Caco-2 (cell line): ENCODE data around the gene SOCS2. TPM values are rescaled to one million over a fixed set of nuclear protein-coding genes. Genes with fewer than 3 reads are reported as not detected.
A peak's percentile ranks its signal among the peaks of the same experiment; 100 is the strongest.

Source experiments
- BruUV-seq: library from RNA; stranded (reverse); fragments of 400-500 nt; replicated peaks from 2 replicates; lab custom pipeline; 2021; lab: Mats Ljungman, UMichigan
- CTCF ChIA-PET: fragments of 300-600 bp; sonication (Branson Sonifier 250); formaldehyde crosslinking; loops from one replicate; lab custom pipeline; 2022; ENCODE audit warnings: antibody characterized with exemption; lab: Charles Lee
- POLR2A ChIA-PET: fragments of 300-600 bp; sonication (Branson Sonifier 250); formaldehyde crosslinking; loops from one replicate; lab custom pipeline; 2022; ENCODE audit warnings: antibody characterized with exemption; lab: Charles Lee
- DNase-seq, 2 experiments: peaks; one replicate each; pipeline versions ENCODE4 v3.0.0 to v3.0.0-alpha.2; 2020 to 2022
- H3K27me3 ChIP-seq: replicated peaks from 2 replicates; pipeline ENCODE4 v1.6.0; 2011; ENCODE audit warnings: low read length; ENCODE audit not compliant: control insufficient read depth, insufficient read depth
- H3K36me3 ChIP-seq: 2 replicates; pipeline ENCODE4 v1.5.1; 2011; ENCODE audit warnings: low read length; ENCODE audit not compliant: control insufficient read depth, insufficient read depth
- H3K4me1 ChIP-seq: fragments of 250-450 bp; sonication (Bioruptor Pico); 2 replicates; pipeline ENCODE4 v1.5.1; 2020; ENCODE audit warnings: mild to moderate bottlenecking
- H3K4me3 ChIP-seq: 2 replicates; pipeline ENCODE4 v1.5.1; 2011; ENCODE audit warnings: low read depth, mild to moderate bottlenecking, control low read depth, low read length
- H3K9me3 ChIP-seq: fragments of 250-450 bp; sonication (Bioruptor Pico); 2 replicates; pipeline ENCODE4 v1.5.1; 2020; ENCODE audit warnings: mild to moderate bottlenecking, moderate library complexity
- H3K27ac Mint-ChIP-seq: one replicate; pipeline ENCODE4 v1.8.0; 2022; ENCODE audit warnings: mixed read lengths; ENCODE audit not compliant: unreplicated experiment
- H3K27me3 Mint-ChIP-seq: one replicate; pipeline ENCODE4 v1.8.0; 2022; ENCODE audit warnings: mixed read lengths; ENCODE audit not compliant: insufficient read depth, unreplicated experiment
- H3K36me3 Mint-ChIP-seq: one replicate; pipeline ENCODE4 v1.8.0; 2022; ENCODE audit warnings: mild to moderate bottlenecking, mixed read lengths; ENCODE audit not compliant: insufficient read depth, unreplicated experiment
- H3K4me1 Mint-ChIP-seq: one replicate; pipeline ENCODE4 v1.8.0; 2022; ENCODE audit warnings: low read depth, mixed read lengths; ENCODE audit not compliant: unreplicated experiment
- H3K4me3 Mint-ChIP-seq: one replicate; pipeline ENCODE4 v1.8.0; 2022; ENCODE audit warnings: mild to moderate bottlenecking, moderate library complexity, mixed read lengths; ENCODE audit not compliant: unreplicated experiment
- H3K9me3 Mint-ChIP-seq: one replicate; pipeline ENCODE4 v1.8.0; 2022; ENCODE audit warnings: mixed read lengths; ENCODE audit not compliant: unreplicated experiment
- intact Hi-C: fragments of 100-400 bp; cut with micrococcal nuclease; formaldehyde crosslinking; loops from one replicate; pipeline ENCODE4 v1.10.0; 2022; ENCODE audit not compliant: unreplicated experiment
- total RNA-seq: library from RNA; stranded (reverse); gene quantifications from 2 replicates; pipeline ENCODE4 v1.2.3, GENCODE V29; 2022
- TF ChIP-seq, protein P1 (sequence below), 2 experiments: fragments of 200-600 bp in 1 of 2; IDR thresholded peaks; 1 replicate in 1 of 2; 2 replicates in 1 of 2; pipeline versions ENCODE4 v1.5.1 to v1.8.0; 2011 to 2022; ENCODE audit warnings: antibody characterized with exemption in 1 of 2, control low read depth in 1 of 2, inconsistent platforms in 1 of 2, low read depth in 1 of 2, low read length in 1 of 2, mild to moderate bottlenecking in 1 of 2, moderate library complexity in 1 of 2; ENCODE audit not compliant: insufficient read depth in 1 of 2, severe bottlenecking in 1 of 2, unreplicated experiment in 1 of 2

The SOCS2 gene
- total RNA-seq, 1 experiment from 2014 or later, result 95.4 TPM

DNA sequence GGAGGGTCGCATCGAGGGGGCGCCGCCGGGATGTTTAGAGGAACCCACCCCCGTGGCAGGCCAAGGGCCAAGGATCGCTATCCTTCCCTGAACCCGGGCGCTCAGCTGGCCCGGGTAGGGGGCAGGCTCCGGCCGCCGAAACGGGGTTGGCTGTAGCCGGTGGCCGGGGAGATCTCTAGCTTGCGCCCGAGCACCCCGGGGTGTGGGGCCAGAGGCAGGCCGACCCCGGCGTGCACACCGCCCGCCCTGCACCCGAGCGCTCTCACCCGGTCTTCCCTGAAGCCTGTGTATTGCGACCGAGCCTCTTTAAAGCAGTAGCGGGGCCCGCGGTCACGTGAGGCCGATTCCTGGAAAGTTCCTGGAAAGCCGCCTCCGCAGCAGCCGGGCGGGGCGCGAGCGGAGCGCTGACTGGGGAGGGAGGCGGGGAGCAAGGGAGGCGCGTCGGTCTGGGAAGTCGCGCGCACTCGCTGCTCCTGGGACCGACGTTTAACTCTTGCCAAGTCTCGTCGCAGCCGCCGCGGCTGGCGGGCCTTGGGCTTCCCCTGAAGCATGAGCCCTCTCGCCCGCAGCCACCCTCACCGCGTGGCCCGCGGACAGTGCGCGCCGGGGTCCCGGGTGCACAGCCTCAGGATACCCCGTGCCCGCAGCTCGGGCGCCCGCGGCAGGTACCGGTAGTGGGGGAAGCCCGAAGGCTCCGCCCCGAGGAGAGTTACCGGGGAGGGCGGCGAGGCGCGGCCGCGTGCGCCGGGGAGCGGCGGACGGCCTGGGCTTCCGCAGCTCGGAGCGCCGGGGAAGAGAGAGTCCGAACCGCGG is 1.7 kb upstream of the SOCS2 start:
- H3K27me3 Mint-ChIP-seq, result no peaks in the 10 kb centered on the region
- no peaks in the 10 kb centered on the region for H3K27me3 ChIP-seq
- H3K9me3 ChIP-seq, result no peaks in the 10 kb centered on the region
- H3K36me3 ChIP-seq, result no peaks in the 10 kb centered on the region
- peaks cover 24% of the 10 kb centered on the region for H3K4me1 Mint-ChIP-seq
- intact Hi-C loops, result loop anchor here (1.0 to 5.0 kb wide), 5 partner anchors 107 to 312 kb away; partner anchors contain the start of gene CRADD
- H3K4me3 Mint-ChIP-seq, result peak overlapping the region; percentile 82
- peak overlapping the region; percentile 49 for H3K4me3 ChIP-seq
- TF ChIP-seq, protein P1, sequence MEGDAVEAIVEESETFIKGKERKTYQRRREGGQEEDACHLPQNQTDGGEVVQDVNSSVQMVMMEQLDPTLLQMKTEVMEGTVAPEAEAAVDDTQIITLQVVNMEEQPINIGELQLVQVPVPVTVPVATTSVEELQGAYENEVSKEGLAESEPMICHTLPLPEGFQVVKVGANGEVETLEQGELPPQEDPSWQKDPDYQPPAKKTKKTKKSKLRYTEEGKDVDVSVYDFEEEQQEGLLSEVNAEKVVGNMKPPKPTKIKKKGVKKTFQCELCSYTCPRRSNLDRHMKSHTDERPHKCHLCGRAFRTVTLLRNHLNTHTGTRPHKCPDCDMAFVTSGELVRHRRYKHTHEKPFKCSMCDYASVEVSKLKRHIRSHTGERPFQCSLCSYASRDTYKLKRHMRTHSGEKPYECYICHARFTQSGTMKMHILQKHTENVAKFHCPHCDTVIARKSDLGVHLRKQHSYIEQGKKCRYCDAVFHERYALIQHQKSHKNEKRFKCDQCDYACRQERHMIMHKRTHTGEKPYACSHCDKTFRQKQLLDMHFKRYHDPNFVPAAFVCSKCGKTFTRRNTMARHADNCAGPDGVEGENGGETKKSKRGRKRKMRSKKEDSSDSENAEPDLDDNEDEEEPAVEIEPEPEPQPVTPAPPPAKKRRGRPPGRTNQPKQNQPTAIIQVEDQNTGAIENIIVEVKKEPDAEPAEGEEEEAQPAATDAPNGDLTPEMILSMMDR (IDR thresholded peaks at IDR 0.05; ENCODE audit: insufficient read depth in 1 of 2, low read depth in 1 of 2, low read length in 1 of 2, severe bottlenecking in 1 of 2, unreplicated experiment in 1 of 2), result no peak
- H3K36me3 Mint-ChIP-seq, result peaks cover 59% of the 10 kb centered on the region
- H3K9me3 Mint-ChIP-seq, result no peaks in the 10 kb centered on the region
- peak overlapping the region; percentile 94 for H3K27ac Mint-ChIP-seq
- DNase-seq, result peak; percentile 92 to 93
- BruUV-seq, result no TSS peak
- ChIA-PET POLR2A (interaction anchor here (0.7 kb wide), 1 partner anchor 232 kb away, joined by 4 read pairs; no protein-coding TSS in a partner anchor), CTCF (no interaction called here)
- peaks cover 4% of the 10 kb centered on the region; the same call in 1 of the 2 replicates for H3K4me1 ChIP-seq

DNA sequence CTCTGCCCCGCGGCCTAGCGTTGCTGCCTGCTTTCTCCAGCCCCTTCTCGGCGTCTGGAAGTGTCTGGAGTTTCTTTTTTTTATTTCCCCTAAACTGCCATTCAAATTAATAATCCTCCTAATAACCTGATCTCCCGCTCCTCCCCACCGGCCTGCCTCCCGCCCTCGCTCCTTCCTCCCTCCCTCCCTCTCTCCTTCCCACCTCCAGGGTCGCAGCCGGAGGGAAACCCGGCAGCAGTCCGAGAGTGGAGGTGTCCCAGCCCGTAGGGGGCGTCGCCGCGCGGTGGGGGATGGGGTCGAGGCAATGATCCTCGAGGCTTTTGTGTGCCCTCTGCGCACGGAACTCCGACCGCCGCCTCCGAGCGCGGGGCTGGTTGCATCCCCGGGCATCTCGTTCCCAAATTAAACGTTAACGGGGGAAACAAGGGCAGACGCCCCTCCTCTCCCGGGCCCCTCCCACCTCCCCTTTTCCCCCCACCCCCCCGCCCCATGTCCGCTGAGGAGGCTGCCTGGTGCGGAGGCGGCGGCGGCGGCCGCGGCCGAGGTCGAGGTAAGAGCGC is 1.0 kb upstream of the SOCS2 start:
- Mint-ChIP-seq H3K27me3 (no peaks in the 10 kb centered on the region), H3K9me3 (no peaks in the 10 kb centered on the region), H3K4me3 (peak overlapping the region; percentile 82), H3K27ac (peak overlapping the region; percentile 94), H3K36me3 (peaks cover 61% of the 10 kb centered on the region), H3K4me1 (peaks cover 22% of the 10 kb centered on the region)
- CTCF ChIA-PET, result interaction anchor here (2.2 kb wide), 1 partner anchor 530 kb away, joined by 10 read pairs; no protein-coding TSS in a partner anchor
- peak overlapping the region; percentile 49 for H3K4me3 ChIP-seq
- H3K27me3 ChIP-seq, result no peaks in the 10 kb centered on the region
- H3K4me1 ChIP-seq, result peaks cover 11% of the 10 kb centered on the region
- POLR2A ChIA-PET, result no interaction called here
- intact Hi-C loops, result loop anchor here (1.0 to 5.0 kb wide), 3 partner anchors 106 to 311 kb away; partner anchors contain the start of gene CRADD
- DNase-seq, result peak; percentile 88 to 92
- H3K36me3 ChIP-seq, result no peaks in the 10 kb centered on the region
- TF ChIP-seq, protein P1 (IDR thresholded peaks at IDR 0.05; ENCODE audit: insufficient read depth in 1 of 2, low read depth in 1 of 2, low read length in 1 of 2, severe bottlenecking in 1 of 2, unreplicated experiment in 1 of 2), result peak; percentile 22 to 45
- no TSS peak for BruUV-seq
- H3K9me3 ChIP-seq, result no peaks in the 10 kb centered on the region
